GM12864 (cell line): ENCODE measurements around the gene PEX7.

Source experiments
- DNase-seq: peaks from one replicate; pipeline ENCODE4 v3.0.0-alpha.2; 2011; ENCODE audit warnings: low read depth
- H3K4me3 ChIP-seq: 2 replicates; pipeline ENCODE4 v1.5.1; 2011; ENCODE audit warnings: mild to moderate bottlenecking, low read depth, low read length, control low read depth
- TF ChIP-seq, protein P1 (sequence below): IDR thresholded peaks from 2 replicates; pipeline ENCODE4 v1.5.1; 2011; ENCODE audit warnings: low read depth, mild to moderate bottlenecking, moderate library complexity, low read length, control low read depth, inconsistent platforms; ENCODE audit errors: missing control alignments

PEX7 gene, protein sequence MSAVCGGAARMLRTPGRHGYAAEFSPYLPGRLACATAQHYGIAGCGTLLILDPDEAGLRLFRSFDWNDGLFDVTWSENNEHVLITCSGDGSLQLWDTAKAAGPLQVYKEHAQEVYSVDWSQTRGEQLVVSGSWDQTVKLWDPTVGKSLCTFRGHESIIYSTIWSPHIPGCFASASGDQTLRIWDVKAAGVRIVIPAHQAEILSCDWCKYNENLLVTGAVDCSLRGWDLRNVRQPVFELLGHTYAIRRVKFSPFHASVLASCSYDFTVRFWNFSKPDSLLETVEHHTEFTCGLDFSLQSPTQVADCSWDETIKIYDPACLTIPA

DNA sequence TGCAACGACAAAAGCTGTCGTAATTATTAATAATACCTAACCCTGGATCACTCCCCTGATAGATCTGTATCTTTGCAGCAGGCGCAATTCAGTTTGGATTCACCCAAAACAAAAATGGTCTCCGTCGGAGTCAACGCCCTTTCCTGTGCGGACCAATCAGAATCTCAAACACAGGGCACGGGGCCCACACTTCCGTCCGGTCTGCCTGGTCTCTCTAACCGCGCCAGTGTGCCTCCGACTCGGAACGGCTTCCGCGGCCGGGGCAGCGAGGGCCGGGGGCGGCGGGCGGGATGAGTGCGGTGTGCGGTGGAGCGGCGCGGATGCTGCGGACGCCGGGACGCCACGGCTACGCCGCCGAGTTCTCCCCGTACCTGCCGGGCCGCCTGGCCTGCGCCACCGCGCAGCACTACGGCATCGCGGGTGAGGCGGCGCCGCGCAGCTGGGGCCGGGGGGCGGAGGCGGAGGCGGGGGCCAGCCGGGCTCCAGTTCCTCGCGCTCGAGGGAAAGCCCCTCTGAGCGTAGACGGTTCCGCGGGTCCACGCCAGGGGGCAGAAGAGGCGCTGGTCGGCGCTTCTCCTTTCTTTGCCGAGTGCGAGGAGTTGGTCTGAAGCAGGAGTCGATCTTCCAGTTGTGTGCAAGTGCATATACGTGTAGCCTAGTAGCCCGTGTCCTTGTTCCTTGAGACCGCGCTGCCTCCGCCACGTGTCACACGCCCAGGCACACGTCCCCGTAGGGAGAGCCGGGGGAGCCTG, at the start of gene PEX7:
Gene PEX7, plus strand, starts transcription at position 217 of the 752 bp plus-strand sequence. Its CDS starts 74 bp downstream, at position 291.
- peak within 1 kb of the TSS; percentile 52 for H3K4me3 ChIP-seq
- TF ChIP-seq, protein P1, sequence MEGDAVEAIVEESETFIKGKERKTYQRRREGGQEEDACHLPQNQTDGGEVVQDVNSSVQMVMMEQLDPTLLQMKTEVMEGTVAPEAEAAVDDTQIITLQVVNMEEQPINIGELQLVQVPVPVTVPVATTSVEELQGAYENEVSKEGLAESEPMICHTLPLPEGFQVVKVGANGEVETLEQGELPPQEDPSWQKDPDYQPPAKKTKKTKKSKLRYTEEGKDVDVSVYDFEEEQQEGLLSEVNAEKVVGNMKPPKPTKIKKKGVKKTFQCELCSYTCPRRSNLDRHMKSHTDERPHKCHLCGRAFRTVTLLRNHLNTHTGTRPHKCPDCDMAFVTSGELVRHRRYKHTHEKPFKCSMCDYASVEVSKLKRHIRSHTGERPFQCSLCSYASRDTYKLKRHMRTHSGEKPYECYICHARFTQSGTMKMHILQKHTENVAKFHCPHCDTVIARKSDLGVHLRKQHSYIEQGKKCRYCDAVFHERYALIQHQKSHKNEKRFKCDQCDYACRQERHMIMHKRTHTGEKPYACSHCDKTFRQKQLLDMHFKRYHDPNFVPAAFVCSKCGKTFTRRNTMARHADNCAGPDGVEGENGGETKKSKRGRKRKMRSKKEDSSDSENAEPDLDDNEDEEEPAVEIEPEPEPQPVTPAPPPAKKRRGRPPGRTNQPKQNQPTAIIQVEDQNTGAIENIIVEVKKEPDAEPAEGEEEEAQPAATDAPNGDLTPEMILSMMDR: peak; percentile 90
- peak; percentile 85 for DNase-seq

DNA sequence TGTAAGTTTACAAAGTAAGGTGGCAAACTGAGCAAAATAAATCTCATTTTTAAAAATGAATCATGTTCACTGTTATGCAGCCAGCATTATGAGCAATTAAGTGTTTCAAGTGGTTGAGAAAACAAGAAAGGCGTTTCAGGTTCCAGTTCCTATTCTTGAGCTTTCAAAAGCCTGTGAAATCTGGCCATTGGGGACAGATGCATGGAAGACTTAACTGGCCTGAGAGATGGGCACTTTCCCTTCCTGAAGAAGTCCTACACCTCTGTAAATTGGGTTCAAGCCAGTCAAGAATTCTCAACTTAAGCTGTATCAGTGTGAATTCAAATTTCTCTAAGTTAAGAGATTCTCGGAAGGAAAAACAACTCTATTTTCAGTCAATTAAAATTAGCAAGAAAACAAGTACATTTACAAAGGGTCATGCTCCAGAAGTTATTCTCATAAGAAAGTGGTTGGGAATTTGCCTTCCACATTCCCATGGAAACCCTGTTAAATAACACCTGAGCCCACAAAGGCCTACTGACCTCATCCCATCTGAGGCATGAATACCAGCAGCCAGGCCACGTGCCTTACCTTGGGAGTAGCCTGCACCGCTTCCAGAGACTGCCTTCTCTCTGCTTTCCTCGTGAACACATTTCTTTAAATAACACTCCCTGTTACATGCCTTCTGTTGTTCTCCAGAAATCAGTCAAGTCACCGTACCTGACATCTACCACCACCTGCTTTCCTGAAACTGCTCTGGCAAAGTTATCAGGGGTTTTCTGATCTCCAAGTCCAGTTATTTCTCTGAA, 49.5 kb upstream of the PEX7 start:
- peak; percentile 70 for DNase-seq
- no peak overlapping the region; the same call in 1 of the 2 replicates for H3K4me3 ChIP-seq
- TF ChIP-seq, protein P1: no peak

DNA sequence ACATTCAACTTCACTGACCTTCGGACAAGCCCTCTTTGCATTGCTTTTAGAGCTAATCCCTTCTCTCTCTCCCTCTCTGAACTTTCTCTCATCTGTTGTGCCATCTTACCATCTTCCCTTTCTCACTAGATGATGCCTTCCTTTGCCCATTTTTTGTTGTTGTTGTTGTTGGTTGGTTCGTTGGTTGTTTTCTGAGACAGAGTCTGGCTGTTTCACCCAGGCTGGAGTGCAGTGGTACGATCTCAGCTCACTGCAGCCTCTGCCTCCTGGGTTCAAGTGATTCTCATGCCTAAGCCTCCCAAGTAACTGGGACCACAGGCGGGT, 49.0 kb upstream of the PEX7 start:
- DNase-seq: no peak
- TF ChIP-seq, protein P1: no peak
- H3K4me3 ChIP-seq: no peak overlapping the region

DNA sequence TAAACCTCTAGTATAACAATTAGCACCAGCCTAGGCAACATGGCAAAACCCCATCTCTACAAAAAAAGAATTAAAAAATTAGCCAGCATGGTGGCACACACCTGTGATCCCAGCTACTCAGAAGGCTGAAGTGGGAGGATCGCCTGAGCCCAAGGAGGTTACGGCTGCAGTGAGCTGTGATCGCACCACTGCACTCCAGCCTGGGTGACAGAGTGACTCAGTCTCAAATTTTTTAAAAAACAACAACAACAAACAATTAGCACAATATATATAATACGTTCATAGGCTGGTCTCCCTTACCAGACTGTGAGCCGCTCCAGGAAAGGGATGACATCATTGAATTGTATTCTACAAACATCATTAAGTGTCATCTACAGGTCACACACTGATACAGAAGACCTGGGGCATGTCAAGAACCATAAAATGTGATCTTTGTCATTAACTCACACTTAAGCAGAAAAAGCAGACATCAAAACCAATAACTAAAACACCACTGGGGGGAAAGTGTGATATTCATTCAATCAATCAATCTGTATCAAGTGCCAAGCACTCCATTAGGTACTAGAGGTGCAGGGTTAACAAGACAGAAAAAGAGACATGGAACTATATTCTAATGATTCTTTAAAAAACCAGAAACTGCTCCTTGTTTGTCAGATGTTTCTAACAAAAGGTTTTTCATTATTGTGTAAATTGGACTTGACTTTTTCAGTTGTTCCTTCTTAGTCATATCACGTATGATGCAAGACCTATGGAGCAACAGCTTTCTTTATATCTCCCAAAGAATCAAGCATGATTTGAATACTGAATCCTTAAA, 48.0 kb upstream of the PEX7 start:
- TF ChIP-seq, protein P1: no peak
- DNase-seq: no peak

DNA sequence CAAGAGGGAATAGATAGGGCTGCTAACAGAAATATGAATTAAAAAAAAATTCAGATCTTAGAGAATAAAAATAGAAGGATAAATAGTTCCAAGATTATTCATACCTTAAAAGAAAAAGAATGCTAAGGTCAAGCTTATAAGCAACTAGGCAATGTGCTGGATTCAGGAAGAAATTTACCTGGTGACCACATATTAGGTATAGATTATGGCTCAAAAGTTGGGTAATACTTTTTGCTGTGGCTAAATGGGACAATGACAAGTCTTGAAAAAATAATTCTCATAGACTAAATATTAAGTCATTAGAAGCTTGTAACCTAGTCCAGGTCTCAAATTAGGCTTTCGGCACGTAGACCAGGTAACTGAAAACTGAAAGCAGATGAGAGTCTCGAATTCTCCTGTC, 47.3 kb upstream of the PEX7 start:
- H3K4me3 ChIP-seq: no peak overlapping the region
- TF ChIP-seq, protein P1: no peak
- no peak for DNase-seq

More for the DNA sequence above, 48.0 kb upstream of the PEX7 start:
- no peak overlapping the region for H3K4me3 ChIP-seq

DNA sequence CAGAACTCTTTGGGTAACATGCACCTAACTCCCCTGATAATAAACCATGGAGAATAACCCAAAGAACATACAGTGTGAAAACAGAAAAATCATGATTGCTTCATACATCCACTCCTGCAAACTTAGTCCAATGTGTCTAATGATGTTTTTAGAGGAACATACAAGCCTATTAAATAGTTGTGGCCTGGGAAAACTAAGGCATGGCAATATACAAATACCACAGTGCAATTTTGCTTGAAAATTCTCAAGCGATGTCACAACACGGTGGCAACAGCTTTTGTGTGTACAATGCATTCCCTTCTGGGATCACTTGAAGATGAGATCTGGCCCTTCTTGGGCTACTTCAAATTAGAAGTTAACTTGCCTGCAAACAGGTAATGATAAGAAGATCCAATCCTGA, 46.8 kb upstream of the PEX7 start:
- no peak for DNase-seq
- no peak overlapping the region for H3K4me3 ChIP-seq
- TF ChIP-seq, protein P1: no peak
